ENCODE data around the gene TWSG1. TPM values are rescaled to one million over a fixed set of nuclear protein-coding genes. Genes with fewer than 3 reads are reported as not detected.

Gene TWSG1
- total and polyA plus RNA-seq, 2 donors (not counting 3 experiments of a cell fraction or from before 2014, with no cell fraction given), result 52.4 to 57.4 TPM

DNA sequence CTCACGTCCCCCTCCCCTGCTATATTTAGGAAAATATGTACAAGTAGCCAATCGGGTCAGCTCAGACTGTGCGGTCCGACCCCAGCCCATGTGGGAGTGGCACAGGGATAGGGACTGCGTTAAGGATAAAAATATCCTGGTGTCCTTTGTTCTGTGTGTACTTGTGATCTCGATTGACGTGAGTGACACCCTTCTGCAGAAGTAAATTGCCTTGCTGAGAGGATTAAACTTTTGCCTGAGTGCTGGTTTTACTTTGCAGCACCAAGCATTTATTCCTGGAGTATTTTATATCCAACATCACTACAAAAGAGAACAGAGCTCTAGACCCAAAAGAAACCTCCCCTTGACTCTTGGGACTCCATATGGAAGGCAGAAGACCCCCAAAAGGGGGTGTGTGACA, 112.8 kb downstream of the TWSG1 start:
- dilution Hi-C loops (cut with MboI; ENCODE audit: extremely low pct_ligation_motif_present, low sequenced_read_pairs) (no loop called here), intact Hi-C loops (cut with micrococcal nuclease) (no loop called here)
- DNase-seq (ENCODE audit: low read depth, low spot score), result no peak
- Histone ChIP-seq H4K20me1 (replicated peaks; ENCODE audit: control insufficient read depth, extremely low read depth, insufficient read depth, low read length) (no peaks in the 10 kb centered on the region), H3K9ac (replicated peaks; ENCODE audit: extremely low read depth, insufficient read depth, low read length) (no peak overlapping the region), H2AFZ (ENCODE audit: low read depth, low read length) (no peak overlapping the region), H3K4me1 (ENCODE audit: control insufficient read depth, extremely low read depth, insufficient read depth, low read length) (no peaks in the 10 kb centered on the region), H3K9me1 (replicated peaks; ENCODE audit: control insufficient read depth, extremely low read depth, insufficient read depth, low read length) (no peaks in the 10 kb centered on the region), H3K79me2 (ENCODE audit: control insufficient read depth, insufficient read depth, low read length) (no peaks in the 10 kb centered on the region), H3K9me3 (replicated peaks; ENCODE audit: control insufficient read depth, insufficient read depth, low read length) (no peaks in the 10 kb centered on the region), H3K36me3 (ENCODE audit: control insufficient read depth in 2 of 2, extremely low read depth in 1 of 2, insufficient read depth in 2 of 2, low read length in 2 of 2) (no peaks in the 10 kb centered on the region), H3K27ac (ENCODE audit: insufficient read depth, low read depth, low read length) (no peak overlapping the region), H3K4me2 (ENCODE audit: insufficient read depth, low read length) (no peak overlapping the region), H3K27me3 (ENCODE audit: control insufficient read depth in 2 of 2, insufficient read depth in 2 of 2, low read length in 2 of 2) (peaks cover 6 to 12% of the 10 kb centered on the region in 2 experiments), H3K4me3 (replicated peaks in 1 of 3; ENCODE audit: insufficient read depth in 1 of 3, low read depth in 1 of 3, low read length in 3 of 3) (no peak overlapping the region)
- CTCF ChIA-PET, result interaction anchor here (1.1 kb wide), 1 partner anchor 54 kb away, joined by 3 read pairs; no protein-coding TSS in a partner anchor
- TF ChIP-seq EZH2 (IDR thresholded peaks at IDR 0.05; ENCODE audit: borderline replicate concordance, low read depth, low read length, severe bottlenecking), result no peak
- TF ChIP-seq, protein P1, sequence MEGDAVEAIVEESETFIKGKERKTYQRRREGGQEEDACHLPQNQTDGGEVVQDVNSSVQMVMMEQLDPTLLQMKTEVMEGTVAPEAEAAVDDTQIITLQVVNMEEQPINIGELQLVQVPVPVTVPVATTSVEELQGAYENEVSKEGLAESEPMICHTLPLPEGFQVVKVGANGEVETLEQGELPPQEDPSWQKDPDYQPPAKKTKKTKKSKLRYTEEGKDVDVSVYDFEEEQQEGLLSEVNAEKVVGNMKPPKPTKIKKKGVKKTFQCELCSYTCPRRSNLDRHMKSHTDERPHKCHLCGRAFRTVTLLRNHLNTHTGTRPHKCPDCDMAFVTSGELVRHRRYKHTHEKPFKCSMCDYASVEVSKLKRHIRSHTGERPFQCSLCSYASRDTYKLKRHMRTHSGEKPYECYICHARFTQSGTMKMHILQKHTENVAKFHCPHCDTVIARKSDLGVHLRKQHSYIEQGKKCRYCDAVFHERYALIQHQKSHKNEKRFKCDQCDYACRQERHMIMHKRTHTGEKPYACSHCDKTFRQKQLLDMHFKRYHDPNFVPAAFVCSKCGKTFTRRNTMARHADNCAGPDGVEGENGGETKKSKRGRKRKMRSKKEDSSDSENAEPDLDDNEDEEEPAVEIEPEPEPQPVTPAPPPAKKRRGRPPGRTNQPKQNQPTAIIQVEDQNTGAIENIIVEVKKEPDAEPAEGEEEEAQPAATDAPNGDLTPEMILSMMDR (IDR thresholded peaks at IDR 0.05; ENCODE audit: extremely low read depth in 1 of 2, insufficient read depth in 1 of 2, low read depth in 1 of 2, low read length in 2 of 2), result no peak
- TF ChIP-seq FOS (IDR thresholded peaks at IDR 0.05; ENCODE audit: borderline replicate concordance, insufficient read depth, low read length), result no peak
- TF ChIP-seq, protein P2, sequence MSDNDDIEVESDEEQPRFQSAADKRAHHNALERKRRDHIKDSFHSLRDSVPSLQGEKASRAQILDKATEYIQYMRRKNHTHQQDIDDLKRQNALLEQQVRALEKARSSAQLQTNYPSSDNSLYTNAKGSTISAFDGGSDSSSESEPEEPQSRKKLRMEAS (IDR thresholded peaks at IDR 0.05; ENCODE audit: insufficient read depth, insufficient read length), result no peak
- no TSS peak for BruUV-seq (replicated peaks)
- POLR2A ChIA-PET, result no interaction called here
- FAIRE-seq, result no peak
